Measurements from ENCODE around the gene TAF5L.
"Not testable (repeated sequence)": the region's sequence is repeated elsewhere in the genome, so short reads cannot be mapped to it uniquely, and the experiment has no call there.

TAF5L gene

DNA sequence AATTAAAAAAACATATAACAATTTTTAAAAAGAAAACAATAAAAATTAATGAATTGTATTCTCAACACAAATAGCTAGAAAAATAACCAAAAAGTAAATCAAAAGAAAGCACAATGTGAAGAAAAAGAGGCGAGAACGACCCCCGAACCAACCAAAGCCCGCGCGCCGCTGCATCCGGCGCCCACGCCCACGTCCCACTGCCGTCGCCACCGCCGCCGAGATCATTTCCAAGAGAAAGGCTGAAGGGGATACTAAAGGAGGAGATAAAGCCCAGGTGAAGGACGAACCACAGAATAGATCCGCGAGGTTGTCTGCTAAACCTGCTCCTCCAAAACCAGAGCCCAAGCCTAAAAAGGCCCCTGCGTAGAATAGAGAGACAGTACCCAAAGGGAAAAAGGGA lies 55.6 kb downstream of the TAF5L start:
- DNase-seq (ENCODE audit: low read depth, low spot score), result no peak

DNA sequence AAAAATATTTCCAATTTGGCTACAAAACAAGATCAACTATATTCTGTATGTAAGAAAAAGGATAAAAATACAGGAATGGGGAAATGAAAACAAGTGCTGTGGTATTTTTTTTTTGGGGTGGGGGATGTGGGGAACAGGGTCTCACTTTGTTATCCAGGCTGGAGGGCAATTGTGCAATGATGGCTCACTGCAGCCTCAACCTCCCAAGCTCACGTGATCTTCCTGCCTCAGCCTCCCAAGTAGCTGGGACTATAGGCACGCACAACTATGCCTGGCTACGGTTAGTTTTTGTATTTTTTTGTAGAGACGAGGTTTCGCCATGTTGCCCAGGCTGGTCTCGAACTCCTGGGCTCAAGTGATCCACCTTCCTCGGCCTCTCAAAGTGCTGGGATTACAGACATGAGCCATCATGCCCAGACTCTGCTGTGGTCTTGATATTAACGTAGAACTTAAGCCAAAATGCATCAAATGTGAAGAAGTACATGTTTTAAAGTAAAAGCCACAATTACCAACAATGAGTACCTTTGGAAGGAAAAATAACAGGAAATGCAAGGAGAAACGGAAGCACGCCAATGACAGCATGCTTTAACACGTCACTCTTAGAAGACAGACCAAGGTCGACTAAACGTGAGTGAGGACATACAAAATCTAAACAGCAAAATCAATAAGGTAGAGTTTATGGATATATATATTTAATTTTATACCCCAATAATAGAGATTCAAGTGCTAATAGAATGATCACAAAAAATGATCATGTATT lies 58.6 kb downstream of the TAF5L start:
- no peak for DNase-seq (ENCODE audit: low read depth, low spot score)

DNA sequence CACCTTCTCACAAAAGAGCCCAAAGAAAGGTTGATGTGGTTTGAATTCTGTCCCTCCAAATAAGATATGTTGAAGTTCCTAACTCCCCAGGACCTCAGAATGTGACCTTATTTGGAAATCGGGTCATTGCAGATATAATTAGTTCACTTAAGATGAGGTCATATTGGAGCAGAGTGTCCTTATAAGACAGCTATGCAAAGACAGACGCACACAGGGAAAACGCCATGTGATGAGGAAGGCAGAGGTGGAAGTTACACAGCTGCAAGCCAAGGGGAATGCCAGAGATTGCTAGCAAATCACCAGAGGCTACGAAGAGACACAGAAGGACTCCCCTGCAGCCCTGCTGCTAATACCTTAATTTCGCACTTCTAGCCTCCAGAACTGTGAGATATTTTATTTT lies 62.2 kb downstream of the TAF5L start:
- DNase-seq (ENCODE audit: low read depth, low spot score), result no peak

DNA sequence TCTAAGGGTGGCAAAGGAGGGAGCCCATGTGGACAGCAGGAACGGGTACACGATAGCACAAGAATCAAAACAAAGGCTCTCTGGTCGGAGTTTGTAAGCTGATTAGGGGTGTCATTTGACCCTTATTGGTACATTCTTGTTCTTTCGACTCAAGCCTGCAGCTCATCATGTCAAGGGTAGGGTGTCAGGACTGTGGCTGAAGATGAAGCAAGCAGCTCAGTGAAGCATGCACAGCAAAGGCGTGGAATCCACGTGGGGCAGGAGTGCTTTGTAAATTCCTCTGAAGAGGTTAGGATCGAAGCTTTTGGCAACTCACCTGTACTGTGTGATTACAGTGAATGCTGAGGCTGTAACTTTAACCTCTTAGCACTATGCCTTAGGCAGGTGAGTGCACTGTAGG lies 62.7 kb downstream of the TAF5L start:
- DNase-seq (ENCODE audit: low read depth, low spot score), result no peak

DNA sequence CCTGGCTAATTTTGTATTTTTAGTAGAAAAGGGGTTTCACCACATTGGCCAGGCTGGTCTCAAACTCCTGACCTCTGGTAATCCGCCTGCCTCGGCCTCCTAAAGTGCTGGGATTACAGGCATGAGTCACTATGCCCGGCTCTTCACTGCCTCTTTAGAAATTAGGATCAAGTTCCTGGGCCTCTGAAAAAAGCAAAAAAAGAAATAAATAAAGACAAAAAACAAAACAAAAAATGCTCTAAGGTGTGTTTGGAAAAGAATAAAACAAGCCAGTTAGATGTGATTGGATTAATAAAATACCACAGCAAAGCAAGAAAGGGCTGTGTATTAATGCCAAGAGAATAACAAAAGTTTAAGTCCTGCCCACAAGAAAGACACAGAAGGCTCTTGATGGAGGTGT lies 63.2 kb downstream of the TAF5L start:
- no peak for DNase-seq (ENCODE audit: low read depth, low spot score)

DNA sequence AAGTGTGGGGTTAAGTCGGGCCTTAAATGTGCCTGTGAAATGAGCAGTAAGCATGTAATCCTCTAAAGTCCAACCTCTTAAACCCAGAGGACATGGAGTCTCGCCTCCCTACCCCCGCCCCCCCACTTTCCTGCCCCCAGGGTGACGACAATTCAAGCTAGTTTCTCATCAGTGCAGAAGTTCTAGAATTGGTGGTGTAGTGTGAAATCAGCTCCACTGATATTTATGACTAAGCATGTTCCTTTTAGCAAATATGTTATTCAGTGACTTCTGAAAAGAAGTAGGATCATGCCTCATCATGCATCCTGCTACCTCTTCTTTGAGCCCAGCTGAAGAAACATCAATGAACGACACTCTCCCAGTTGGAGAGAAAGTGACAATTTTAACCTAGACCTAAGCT lies 64.8 kb downstream of the TAF5L start:
- DNase-seq (ENCODE audit: low read depth, low spot score), result no peak

DNA sequence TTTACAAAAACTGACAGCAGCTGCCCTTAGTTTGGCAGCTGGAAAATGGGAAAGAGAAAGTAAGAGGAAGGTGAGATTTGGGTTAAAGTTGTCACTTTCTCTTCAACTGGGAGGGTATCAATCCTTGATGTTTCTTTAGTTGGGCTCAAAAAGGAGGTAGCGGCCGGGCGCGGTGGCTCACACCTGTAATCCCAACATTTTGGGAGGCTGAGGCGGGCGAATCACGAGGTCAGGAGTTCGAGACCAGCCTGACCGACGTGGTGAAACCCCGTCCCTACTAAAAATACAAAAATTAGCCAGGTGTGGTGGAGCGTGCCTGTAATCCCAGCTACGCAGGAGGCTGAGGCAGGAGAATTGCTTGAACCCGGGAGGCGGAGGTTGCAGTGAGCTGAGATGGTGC lies 65.8 kb downstream of the TAF5L start:
- not testable (repeated sequence) for DNase-seq (ENCODE audit: low read depth, low spot score)

DNA sequence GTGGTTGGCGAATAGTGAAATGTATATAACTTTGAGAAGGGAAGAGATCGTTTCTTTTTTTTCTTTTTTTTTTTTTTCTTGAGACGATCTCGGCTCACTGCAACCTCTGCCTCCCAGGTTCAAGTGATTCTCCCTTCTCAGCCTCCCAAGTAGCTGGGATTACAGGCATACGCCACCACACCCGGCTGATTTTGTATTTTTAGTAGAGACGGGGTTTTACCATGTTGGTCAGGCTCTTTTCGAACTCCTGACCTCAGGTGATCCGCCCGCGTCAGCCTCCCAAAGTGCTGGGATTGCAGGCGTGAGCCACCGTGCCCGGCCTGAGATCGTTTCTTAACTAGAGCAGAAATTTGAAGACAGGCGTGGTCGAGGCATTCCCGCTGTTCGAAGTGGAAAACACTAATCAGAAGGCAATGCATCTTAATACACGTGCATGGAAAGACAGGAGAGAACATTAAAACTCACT lies 66.6 kb downstream of the TAF5L start:
- DNase-seq (ENCODE audit: low read depth, low spot score), result not testable (repeated sequence)

DNA sequence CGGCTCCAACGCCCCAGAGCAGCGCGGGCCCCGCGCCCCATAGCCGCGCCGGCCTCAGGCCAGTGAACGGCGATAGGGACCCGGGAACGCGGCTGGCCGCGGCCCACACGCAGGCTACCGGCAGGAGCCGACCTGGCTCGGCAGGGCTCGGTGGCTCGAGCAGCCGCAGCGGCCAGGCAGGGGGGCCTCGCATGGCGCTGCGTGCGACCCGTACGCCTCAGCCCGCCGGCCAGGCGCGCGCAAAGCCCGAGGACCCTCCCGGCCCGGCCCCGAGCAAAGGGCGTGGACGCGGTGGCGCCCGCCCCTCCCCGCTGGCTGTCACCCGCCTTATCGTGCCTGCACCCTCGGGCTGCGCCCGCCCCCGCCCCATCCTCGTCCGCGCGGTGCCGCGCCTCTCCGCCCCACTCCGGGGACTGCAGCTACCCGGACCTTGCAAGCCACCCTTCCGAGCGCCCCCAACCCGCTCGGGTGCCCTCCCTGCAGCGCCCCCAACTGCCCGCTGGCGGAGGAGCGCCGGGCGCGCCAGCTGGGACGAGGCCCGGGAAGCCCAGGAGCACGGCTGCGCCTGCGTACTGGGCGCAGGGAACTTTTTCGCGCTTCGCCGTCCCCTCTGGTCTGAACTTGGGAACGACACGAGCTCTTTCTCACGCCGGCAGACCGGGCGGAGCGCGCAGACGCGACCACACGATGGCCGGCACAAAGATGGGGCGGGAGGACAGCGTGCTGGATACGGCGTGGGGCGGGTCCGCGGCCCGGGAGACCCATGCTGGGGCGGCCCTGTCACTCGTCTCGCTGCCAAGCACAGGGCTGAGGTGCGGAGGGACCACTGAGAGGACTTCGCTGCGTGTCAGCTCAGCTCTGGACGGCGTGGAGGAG lies 67.2 kb downstream of the TAF5L start, which contains the start of gene ABCB10:
ABCB10 (minus strand) TSS at position 248 of the 876 bp plus-strand sequence; CDS start at position 193, 55 bp downstream.
- DNase-seq (ENCODE audit: low read depth, low spot score), result peak; percentile 71

DNA sequence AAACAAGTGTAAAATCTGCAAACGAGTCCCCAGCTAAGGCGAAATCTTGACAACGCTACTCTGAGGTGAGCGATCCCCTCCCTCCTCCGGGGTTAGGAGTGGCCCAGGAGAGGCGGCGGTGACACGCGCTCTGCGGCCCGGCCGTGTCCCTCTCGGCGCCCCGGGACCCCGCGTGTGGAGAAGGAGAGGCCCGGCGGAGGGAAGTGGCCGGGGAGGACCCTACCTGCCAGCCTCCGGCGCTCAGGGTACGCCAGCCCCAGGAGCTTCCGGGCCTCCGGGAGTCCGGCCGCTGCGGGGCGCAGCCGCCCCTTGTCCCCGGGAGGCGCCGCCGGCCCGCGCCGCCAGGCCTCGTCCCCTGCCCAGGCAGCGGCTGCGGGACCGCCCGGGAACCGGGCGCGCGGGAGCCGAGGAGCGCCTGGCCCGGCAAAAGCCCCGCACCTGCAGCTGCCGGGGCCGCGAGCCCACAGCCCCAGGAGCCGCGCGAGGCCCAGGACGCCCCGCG lies 68.0 kb downstream of the TAF5L start:
- no peak for DNase-seq (ENCODE audit: low read depth, low spot score)

DNA sequence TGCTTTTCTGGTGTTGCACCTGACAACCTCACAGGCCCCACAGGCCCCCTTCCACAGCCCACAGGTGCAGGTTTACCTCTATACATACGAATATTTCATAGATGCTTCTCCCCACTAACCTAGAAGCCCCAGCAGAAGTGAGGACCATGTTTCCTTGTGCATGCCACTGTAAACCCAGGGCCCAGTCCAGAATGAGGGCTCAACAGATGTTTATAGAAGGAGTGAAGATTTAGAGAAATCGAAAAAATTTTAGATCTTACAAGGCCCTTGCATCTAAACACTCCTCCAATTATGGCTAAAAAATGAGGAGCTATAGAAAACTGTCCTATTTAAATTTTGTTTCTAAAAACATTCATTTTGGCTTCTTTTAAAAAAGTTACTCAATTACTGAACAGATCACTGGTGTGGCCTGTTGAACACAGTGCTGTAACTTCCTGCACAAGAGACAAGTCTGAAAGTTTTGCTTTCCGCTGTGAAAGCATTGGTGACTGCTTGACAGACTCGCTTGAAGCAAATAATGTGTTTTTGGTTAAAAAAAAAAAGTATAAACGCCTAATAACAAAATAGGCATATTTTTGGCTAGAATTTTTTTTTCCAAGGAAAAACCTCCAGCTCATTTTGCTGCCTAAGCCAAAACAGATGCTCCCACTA lies 68.6 kb downstream of the TAF5L start:
- no peak for DNase-seq (ENCODE audit: low read depth, low spot score)

DNA sequence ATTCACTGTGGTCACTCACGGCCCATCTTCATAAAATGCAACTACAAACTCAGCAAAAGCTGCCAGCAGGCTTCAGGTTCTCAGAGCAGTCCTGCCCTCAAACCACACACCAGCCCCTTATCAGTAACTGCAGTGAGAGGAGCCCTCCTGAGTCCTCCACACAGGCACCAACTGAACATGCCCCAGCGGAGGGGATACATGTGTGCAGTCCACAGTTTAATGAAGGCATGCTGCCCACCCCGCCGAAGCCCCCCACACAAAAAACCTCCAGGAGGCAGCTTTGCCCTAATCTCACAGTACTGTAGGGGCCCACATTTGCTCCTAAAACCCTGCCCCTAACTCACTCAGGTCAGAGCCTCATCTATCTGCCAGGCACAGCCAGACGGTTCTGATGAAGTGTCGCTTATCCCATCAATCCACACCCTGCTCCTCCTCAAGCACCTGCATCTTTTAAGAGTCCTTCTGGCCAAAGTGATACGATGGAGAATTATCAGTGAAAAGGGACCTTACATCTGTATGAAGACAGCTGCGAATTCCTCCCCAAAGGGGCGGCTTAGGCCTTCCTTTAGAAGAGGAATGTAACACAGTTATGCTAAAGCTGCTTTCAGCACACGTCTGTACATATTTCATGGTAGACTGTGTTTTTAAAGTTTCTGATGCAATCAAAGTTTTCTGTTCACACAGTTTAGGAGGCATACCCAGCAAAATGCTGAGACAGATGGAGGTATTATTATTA lies 70.9 kb downstream of the TAF5L start:
- DNase-seq (ENCODE audit: low read depth, low spot score), result no peak

DNA sequence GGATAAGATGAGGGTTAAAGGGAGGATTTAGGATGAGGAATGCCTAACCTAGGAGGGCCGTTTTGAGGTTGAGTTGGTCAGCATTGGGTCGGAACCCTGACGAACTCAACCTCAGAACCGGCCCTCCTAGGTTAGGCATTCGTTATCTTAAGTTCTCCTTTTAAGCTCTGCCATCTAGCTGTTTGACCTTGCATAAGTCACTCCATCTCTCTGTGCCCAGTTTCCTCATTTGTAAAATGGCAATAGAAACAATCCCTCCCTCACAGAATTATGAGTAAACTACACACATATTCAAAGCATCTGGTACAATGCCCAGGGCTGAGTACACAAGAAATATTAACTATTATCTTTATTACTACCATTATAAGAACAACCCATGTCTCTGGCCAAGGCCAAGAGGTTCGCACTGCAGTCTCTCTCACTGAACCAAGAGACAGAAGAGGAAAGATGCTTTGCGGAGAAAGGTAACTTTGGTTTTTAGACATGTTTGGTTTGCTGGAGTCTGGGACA lies 72.2 kb downstream of the TAF5L start:
- DNase-seq (ENCODE audit: low read depth, low spot score), result no peak

DNA sequence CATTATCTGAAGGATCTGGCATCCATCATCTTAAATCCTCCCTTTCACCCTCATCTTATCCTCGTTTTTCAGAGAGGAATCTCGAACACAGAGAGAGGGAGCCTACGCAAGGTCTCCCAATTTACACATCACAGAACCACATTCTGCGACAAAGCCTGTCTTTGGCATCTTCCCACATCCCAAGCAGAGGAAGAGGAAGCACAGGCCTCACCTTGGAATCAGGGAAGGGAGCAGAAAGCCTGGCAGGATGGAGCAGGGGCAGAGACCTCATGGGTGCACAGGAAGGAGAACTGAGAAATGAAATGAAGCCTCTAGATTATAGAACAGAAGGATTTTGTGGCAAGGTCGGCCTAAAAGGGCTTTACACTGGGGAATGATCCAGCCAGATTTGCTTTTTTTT lies 73.2 kb downstream of the TAF5L start:
- no peak for DNase-seq (ENCODE audit: low read depth, low spot score)

DNA sequence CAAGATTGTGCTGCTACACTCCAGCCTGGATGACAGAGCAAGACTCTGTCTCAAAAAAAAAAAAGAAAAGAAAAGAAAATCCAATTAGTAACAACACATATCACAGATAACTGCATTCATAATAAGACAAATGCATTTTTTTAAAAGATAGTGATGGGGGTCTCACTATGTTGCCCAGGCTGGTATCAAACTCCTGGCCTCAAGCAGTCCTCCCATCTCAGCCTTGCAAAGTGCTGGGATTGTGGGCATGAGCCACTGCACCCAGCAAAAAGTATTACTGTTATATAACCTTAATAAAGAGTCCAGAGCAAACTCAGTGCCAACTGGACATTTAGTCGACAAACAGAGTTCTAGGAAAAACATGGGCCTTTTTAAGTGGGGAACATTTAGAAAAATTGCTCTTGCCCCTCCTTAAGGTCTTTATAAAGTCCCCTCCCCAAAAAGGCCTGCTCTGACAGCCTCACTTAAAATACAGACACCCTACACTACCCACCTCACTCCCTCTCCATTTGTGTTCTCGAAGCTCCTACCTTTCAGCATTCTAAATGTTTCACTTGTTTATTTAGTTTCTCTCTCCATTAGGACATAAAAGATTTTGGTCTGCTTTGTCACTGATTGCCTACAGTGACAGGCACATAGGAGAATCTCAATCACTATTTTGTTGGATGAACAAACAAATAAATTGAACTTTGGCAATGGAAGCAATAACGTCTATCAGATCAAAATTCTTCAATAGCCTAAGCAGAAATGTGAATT lies 74.9 kb downstream of the TAF5L start:
- DNase-seq (ENCODE audit: low read depth, low spot score), result no peak

DNA sequence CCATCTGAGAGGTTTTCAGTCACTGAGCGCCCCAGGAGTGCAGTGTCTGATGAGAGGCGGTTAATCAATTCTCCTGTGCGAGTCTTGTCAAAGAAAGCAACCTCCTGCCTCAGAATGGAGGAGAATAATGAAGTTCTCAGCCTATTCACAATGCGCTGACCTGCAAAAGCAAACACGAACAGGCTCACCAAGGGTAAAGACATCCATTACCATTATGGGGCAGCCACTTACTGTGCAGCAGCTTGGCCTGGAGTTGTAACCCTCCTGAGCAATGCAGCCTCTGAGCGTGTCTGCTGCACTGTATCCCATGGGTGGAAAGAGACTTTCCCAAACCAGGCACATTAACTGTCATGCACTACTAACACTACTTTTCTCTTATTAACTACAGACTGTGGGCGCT lies 78.4 kb downstream of the TAF5L start:
- no peak for DNase-seq (ENCODE audit: low read depth, low spot score)

DNA sequence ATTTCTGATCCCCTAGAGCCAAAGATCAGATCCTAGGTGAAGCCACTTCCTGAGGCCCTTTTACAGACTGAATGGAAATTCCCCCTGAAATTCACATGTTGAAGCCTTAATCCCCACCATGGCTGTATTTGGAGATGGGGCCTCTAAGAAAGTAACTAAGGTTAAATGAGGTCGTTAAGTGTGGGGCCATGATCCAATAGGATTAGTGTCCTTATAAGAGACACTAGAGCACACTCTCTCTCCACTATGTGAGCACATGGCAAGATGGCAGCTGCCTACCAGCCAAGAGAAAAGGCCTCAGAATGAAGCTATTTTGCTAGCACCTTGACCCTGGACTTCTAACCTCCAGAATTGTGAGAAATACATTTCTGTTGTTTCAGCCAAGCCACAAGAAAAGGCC lies 81.3 kb downstream of the TAF5L start:
- no peak for DNase-seq (ENCODE audit: low read depth, low spot score)

Measured in activated naive CD8-positive, alpha-beta T cell treated with anti-CD3 and anti-CD28 coated beads, Interleukin-2, amount 50 U/mL, for 16 hours (primary cell).